ENCODE measurements around the gene WDR75.
"Not testable (repeated sequence)": the region's sequence is repeated elsewhere in the genome, so short reads cannot be mapped to it uniquely, and the experiment has no call there.

WDR75 gene

DNA sequence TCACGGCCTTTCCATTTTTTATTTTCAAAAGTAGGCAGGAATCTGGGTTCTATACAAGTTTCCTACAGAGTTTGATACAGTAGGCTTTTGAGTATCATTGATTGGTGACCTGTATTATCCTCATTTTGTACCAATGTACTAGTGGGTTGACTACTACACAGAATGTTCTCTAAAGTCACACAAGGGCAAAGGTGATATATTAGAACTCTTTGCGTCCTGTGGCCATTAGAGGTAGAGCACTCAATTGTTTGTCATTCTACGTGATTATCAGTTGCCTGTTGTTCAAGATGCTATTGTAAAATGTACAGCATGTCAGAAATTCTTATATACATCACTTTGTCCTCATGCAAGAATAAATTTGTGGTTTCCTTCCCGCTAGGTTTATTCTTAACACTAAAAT, 24.8 kb downstream of the WDR75 start:
- H3K27ac ChIP-seq, result no peak overlapping the region
- no peaks in the 10 kb centered on the region for H3K27me3 ChIP-seq (ENCODE audit: insufficient read depth, low read depth, severe bottlenecking)
- H3K36me3 ChIP-seq, result peaks cover 91% of the 10 kb centered on the region
- H3K9me3 ChIP-seq (ENCODE audit: severe bottlenecking), result no peaks in the 10 kb centered on the region
- DNase-seq, result no peak
- TF ChIP-seq, protein P1, sequence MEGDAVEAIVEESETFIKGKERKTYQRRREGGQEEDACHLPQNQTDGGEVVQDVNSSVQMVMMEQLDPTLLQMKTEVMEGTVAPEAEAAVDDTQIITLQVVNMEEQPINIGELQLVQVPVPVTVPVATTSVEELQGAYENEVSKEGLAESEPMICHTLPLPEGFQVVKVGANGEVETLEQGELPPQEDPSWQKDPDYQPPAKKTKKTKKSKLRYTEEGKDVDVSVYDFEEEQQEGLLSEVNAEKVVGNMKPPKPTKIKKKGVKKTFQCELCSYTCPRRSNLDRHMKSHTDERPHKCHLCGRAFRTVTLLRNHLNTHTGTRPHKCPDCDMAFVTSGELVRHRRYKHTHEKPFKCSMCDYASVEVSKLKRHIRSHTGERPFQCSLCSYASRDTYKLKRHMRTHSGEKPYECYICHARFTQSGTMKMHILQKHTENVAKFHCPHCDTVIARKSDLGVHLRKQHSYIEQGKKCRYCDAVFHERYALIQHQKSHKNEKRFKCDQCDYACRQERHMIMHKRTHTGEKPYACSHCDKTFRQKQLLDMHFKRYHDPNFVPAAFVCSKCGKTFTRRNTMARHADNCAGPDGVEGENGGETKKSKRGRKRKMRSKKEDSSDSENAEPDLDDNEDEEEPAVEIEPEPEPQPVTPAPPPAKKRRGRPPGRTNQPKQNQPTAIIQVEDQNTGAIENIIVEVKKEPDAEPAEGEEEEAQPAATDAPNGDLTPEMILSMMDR (IDR thresholded peaks at IDR 0.05; ENCODE audit: low read depth, low read length), result no peak
- H3K4me3 ChIP-seq (ENCODE audit: low read depth, low read length), result no peak overlapping the region

DNA sequence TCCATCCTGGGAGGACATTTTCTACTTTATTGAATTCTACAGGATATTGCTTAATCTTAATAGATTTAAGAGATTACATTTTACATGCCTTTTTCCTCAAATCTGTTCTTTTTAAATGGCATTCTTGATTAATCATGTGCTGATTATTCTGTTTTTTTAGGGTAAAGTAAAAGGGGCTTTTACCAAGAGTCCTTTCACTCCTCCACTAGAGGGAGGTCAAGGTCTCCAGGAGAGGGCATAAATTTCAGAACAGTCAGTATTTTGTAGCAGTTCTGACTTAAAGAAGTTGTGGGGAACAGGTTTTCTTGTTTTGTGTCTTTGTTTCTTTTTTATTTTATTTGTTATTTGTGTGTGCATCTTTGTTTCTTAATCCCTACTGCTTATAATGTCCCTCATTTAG, 25.4 kb downstream of the WDR75 start:
- TF ChIP-seq, protein P1 (IDR thresholded peaks at IDR 0.05; ENCODE audit: low read depth, low read length), result peak; percentile 56
- DNase-seq, result peak; percentile 23
- Histone ChIP-seq H3K27ac (no peak overlapping the region), H3K27me3 (ENCODE audit: insufficient read depth, low read depth, severe bottlenecking) (no peaks in the 10 kb centered on the region), H3K9me3 (ENCODE audit: severe bottlenecking) (no peaks in the 10 kb centered on the region), H3K4me3 (ENCODE audit: low read depth, low read length) (no peak overlapping the region), H3K36me3 (peaks cover 90% of the 10 kb centered on the region)

DNA sequence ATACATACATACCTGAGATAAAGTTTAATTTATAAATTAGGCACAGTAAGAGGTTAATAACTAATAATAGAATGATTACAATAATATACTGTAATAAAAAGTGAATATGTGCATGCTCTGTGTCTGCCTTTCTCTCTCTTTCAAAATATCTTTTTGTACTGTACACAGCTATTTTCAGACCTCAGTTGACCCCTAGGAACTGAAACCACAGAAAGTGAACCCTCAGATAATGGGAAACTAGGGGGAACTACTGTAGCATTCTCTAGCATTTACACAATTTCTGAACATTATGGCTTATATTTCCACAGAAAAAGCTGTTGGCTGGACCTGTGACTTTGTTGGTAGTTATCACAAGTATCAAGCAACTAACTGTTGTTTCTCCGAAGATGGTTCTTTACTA, 25.9 kb downstream of the WDR75 start:
- TF ChIP-seq, protein P1 (IDR thresholded peaks at IDR 0.05; ENCODE audit: low read depth, low read length), result no peak
- Histone ChIP-seq H3K36me3 (peaks cover 93% of the 10 kb centered on the region), H3K27ac (no peak overlapping the region; the same call in 1 of the 2 replicates), H3K9me3 (ENCODE audit: severe bottlenecking) (no peaks in the 10 kb centered on the region), H3K4me3 (ENCODE audit: low read depth, low read length) (no peak overlapping the region), H3K27me3 (ENCODE audit: insufficient read depth, low read depth, severe bottlenecking) (no peaks in the 10 kb centered on the region)
- DNase-seq, result no peak

DNA sequence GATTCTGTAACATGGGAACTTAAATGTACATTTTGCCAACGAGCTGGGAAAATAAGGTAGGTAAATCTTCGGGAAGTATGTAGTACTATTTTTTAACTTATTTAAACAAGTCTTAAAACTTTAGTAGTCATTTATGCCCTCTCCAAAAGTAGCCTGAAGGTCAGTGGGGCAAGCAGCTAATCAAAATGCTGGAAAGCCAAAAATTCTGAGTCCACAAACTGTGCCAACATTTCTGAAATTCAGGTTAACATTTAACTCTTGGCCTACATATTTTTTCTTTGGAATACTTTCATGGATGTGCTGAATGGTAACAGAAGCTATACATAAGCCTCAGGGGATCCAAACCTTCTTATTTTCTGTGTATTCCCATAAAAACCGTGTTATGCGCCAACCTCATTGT, 26.3 kb downstream of the WDR75 start:
- H3K9me3 ChIP-seq (ENCODE audit: severe bottlenecking), result no peaks in the 10 kb centered on the region
- peaks cover 93% of the 10 kb centered on the region for H3K36me3 ChIP-seq
- no peak overlapping the region; the same call in 1 of the 2 replicates for H3K27ac ChIP-seq
- TF ChIP-seq, protein P1 (IDR thresholded peaks at IDR 0.05; ENCODE audit: low read depth, low read length), result no peak
- DNase-seq, result no peak
- no peak overlapping the region for H3K4me3 ChIP-seq (ENCODE audit: low read depth, low read length)
- no peaks in the 10 kb centered on the region for H3K27me3 ChIP-seq (ENCODE audit: insufficient read depth, low read depth, severe bottlenecking)

DNA sequence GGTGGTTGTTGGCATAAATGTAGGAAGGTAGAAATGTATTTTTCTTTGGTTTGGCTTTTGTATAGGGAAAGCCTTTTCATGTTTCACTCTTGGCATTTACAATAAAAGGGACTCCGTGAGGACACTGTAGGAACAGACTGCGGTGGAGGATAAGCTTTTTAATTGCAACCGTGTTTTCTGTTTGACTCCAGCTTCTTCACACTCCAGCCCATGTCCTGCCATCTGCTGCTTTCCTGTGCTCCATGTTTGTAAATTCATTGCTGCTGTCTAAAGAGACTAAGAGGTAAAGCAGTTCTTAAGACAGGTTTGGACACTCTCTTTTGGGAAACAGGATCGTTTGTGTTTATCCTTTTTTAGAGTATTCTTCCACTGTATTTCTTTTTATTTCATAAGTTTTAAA, 33.3 kb downstream of the WDR75 start:
- Histone ChIP-seq H3K27me3 (ENCODE audit: insufficient read depth, low read depth, severe bottlenecking) (no peaks in the 10 kb centered on the region), H3K4me3 (ENCODE audit: low read depth, low read length) (no peak overlapping the region), H3K9me3 (ENCODE audit: severe bottlenecking) (no peaks in the 10 kb centered on the region), H3K27ac (peak overlapping the region; percentile 65), H3K36me3 (peaks cover 64% of the 10 kb centered on the region)
- peak; percentile 74 for DNase-seq
- TF ChIP-seq, protein P1 (IDR thresholded peaks at IDR 0.05; ENCODE audit: low read depth, low read length), result no peak

DNA sequence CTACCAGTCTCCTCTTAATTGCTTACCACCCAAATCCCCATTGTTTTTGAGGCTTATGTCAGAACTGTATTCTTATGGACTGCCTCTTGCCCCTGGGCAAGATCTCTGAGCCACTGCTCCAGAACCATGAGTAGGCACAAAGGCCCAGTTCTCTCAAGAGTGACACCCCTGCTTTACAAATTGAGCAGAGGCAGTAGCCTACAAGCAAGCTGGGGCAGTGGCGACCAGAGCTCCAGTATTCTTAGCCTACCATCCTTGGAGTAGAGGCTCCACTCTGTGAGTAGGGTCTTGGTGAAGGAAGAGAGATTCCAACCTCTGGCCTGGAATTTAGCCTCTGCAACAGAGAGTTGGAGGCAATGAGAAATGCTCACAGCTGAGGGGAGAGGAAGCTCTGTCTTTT, 36.5 kb downstream of the WDR75 start:
- H3K27me3 ChIP-seq (ENCODE audit: insufficient read depth, low read depth, severe bottlenecking), result no peaks in the 10 kb centered on the region
- no peak overlapping the region for H3K27ac ChIP-seq
- no peak for DNase-seq
- no peaks in the 10 kb centered on the region for H3K9me3 ChIP-seq (ENCODE audit: severe bottlenecking)
- H3K4me3 ChIP-seq (ENCODE audit: low read depth, low read length), result no peak overlapping the region
- TF ChIP-seq, protein P1 (IDR thresholded peaks at IDR 0.05; ENCODE audit: low read depth, low read length), result no peak
- peaks cover 37% of the 10 kb centered on the region for H3K36me3 ChIP-seq

DNA sequence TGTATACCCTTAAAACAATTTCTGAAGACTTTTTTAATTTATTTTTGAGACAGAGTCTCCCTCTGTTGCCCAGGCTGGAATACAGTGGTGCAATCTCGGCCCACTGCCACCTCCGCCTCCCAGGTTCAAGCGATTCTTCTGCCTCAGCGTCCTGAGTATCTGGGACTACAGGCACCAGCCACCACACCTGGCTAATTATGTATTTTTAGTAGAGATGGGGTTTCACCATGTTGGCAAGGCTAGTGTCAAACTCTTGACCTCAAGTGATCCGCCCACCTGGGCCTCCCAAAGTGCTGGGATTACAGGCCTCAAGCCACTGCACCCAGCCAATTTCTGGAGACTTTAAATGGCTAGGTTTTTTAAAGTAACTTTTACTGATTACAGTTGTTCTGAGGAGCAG, 37.0 kb downstream of the WDR75 start:
- H3K27me3 ChIP-seq (ENCODE audit: insufficient read depth, low read depth, severe bottlenecking); DNase-seq; H3K4me3 ChIP-seq (ENCODE audit: low read depth, low read length); H3K9me3 ChIP-seq (ENCODE audit: severe bottlenecking); H3K27ac ChIP-seq: not testable (repeated sequence)
- H3K36me3 ChIP-seq, result peaks cover 32% of the 10 kb centered on the region
